Muscle layer of colon (tissue), 2 donors: ENCODE results near the gene HSD17B12.
"Not testable (repeated sequence)": the region's sequence is repeated elsewhere in the genome, so short reads cannot be mapped to it uniquely, and the experiment has no call there.

ENCODE experiments used
- H3K27ac ChIP-seq: one replicate; pipeline ENCODE4 v1.7.0; 2013; ENCODE audit warnings: low read depth, mild to moderate bottlenecking, low read length, moderate library complexity
- H3K27me3 ChIP-seq, 2 donors: one replicate each; pipeline ENCODE4 v1.7.0; 2013; ENCODE audit warnings: low read length in 2 of 2, mild to moderate bottlenecking in 2 of 2; ENCODE audit not compliant: insufficient read depth in 2 of 2, control insufficient read depth in 1 of 2
- H3K36me3 ChIP-seq: one replicate; pipeline ENCODE4 v1.7.0; 2013; ENCODE audit warnings: mild to moderate bottlenecking, low read length; ENCODE audit not compliant: insufficient read depth
- H3K4me1 ChIP-seq: one replicate; pipeline ENCODE4 v1.7.0; 2013; ENCODE audit warnings: mild to moderate bottlenecking, low read length; ENCODE audit not compliant: insufficient read depth
- H3K4me3 ChIP-seq, 2 donors: one replicate each; pipeline ENCODE4 v1.7.0; 2013; ENCODE audit warnings: low read length in 2 of 2, low read depth in 1 of 2, mild to moderate bottlenecking in 1 of 2, moderate library complexity in 1 of 2
- H3K9ac ChIP-seq: one replicate; pipeline ENCODE4 v1.7.0; 2013; ENCODE audit warnings: low read length
- H3K9me3 ChIP-seq: one replicate; pipeline ENCODE4 v1.7.0; 2013; ENCODE audit warnings: mild to moderate bottlenecking, low read length
- donor health status: abdominal sarcoma.
- donor health status: Adenocarcinoma of cecum.

HSD17B12 gene

DNA sequence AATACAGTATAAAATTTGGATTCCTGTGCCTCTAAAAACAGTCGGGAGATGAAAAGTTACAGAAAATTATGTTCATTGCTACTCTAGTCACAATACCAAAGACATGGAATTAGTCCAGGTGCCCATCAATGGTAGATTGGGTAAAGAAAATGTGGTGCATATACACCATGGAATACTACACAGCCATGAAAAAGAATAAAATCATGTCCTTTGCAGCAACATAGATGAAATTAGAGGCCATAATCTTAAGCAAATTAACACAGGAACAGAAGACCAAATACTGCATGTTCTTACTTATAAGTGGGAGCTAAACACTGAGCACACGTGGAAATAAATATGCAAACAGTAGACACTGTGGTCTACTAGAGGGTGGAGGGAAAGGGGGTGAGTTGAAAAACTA lies 67.6 kb downstream of the HSD17B12 start:
- H3K27me3 ChIP-seq = no peaks in the 10 kb centered on the region
- no peak overlapping the region for H3K27ac ChIP-seq
- no peak overlapping the region for H3K9ac ChIP-seq
- H3K4me1 ChIP-seq = no peaks in the 10 kb centered on the region
- no peaks in the 10 kb centered on the region for H3K9me3 ChIP-seq
- no peaks in the 10 kb centered on the region for H3K36me3 ChIP-seq
- no peak overlapping the region for H3K4me3 ChIP-seq

DNA sequence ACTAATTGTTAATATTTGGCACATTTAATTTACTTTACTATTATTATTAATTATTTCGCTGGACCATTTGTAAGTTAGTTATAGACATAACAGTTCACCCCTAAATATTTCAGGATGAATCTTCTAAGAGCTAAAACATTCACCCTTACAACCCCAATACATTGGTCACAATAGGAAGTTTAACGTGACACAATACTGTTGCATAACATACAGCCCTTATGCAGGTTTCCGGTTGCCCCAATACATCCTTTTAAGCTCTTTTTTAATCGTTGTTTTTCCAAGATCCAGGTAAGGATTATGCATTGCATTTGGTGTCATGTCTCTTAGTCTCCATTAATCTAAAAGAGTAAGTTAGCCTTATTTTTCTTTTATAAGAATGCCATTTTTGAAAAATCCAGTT lies 71.2 kb downstream of the HSD17B12 start:
- Histone ChIP-seq H3K9me3 (no peaks in the 10 kb centered on the region), H3K27me3 (no peaks in the 10 kb centered on the region), H3K4me1 (no peaks in the 10 kb centered on the region), H3K36me3 (peaks cover 3% of the 10 kb centered on the region), H3K4me3 (no peak overlapping the region), H3K9ac (no peak overlapping the region), H3K27ac (no peak overlapping the region)

DNA sequence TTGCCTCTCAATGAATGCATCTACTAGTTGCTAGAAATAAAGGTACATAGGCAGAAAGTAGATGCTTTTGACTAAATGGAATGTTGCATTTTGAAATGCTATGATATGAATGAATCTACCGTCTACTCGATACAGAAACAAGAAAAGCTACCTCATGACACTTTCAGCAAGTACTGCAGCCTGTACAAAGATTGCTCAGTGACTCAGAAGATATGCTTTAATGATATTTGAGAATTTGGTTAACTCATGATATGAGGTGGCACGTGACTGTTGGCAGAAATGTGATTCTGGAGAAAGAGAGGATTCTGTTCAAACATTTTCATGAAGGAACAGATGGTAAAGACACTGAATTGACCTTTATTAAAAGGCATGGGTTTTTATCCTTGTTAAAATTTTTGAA lies 76.0 kb downstream of the HSD17B12 start:
- Histone ChIP-seq H3K9me3 (no peaks in the 10 kb centered on the region), H3K27me3 (no peaks in the 10 kb centered on the region), H3K4me3 (no peak overlapping the region), H3K36me3 (peaks cover 3% of the 10 kb centered on the region), H3K9ac (no peak overlapping the region), H3K4me1 (no peaks in the 10 kb centered on the region), H3K27ac (no peak overlapping the region)

DNA sequence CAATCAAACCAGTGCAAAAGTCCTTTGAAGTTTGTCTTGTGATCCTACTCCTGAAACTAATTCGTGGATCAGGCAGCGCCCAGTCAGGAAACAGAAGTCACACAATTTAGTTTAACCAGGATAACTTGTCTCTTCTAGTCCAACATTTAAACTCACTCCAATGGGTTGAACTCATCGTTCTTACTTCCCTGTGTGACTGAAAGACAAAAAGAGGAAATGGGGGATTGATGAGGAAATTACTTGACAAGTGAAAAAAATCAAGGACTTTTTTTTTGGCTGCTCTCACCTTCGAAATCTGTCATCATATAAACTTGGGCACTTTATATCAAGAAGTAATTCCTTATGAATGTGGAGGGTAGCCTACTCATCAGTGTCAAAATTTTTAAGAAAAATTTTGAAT lies 78.4 kb downstream of the HSD17B12 start:
- Histone ChIP-seq H3K4me1 (no peaks in the 10 kb centered on the region), H3K4me3 (no peak overlapping the region), H3K36me3 (peaks cover 3% of the 10 kb centered on the region), H3K9ac (no peak overlapping the region), H3K27ac (no peak overlapping the region), H3K27me3 (no peaks in the 10 kb centered on the region), H3K9me3 (no peaks in the 10 kb centered on the region)

DNA sequence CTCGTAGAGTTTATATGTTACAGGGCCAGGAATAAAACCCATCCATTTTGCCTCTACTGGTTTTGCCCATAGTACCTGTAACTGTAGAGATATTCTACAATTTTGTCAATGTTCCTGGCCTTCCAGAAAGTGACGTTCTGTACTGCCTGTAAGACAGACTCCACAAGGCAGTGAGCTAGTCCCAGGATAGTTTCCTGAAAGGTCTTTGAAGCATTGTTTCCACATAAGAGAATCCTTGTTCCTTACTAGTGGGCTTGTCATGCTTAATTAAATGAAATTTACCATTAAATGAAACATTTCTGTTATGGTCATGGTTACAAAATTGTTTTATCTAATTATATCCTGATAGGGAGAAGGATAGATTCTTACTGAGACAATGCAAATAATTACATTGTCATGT lies 80.4 kb downstream of the HSD17B12 start:
- Histone ChIP-seq H3K27me3 (no peaks in the 10 kb centered on the region), H3K9me3 (no peaks in the 10 kb centered on the region), H3K9ac (no peak overlapping the region), H3K36me3 (peaks cover 3% of the 10 kb centered on the region), H3K4me1 (no peaks in the 10 kb centered on the region), H3K4me3 (no peak overlapping the region), H3K27ac (no peak overlapping the region)

DNA sequence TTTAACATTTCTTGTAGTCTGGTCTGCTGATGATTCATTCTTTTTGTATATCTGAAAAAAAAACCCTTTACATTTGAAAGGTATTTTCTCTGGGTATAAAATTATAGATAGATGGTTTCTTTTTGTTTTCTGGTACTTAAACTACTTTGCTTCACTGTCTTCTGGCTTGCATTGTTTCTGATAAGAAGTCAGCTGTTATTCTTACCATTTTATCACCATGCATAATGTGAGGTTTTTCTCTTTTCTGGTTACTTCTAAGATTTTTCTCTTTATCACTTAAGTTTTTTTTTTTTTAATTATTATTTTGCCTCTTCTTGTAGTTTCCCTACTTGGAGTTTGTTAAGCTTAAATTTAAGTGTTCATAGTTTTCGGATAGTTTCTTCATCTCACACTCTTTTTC lies 84.7 kb downstream of the HSD17B12 start:
- H3K4me1 ChIP-seq = no peaks in the 10 kb centered on the region
- no peaks in the 10 kb centered on the region for H3K9me3 ChIP-seq
- no peak overlapping the region for H3K9ac ChIP-seq
- no peaks in the 10 kb centered on the region for H3K36me3 ChIP-seq
- H3K27me3 ChIP-seq = no peaks in the 10 kb centered on the region
- no peak overlapping the region for H3K27ac ChIP-seq
- no peak overlapping the region for H3K4me3 ChIP-seq

DNA sequence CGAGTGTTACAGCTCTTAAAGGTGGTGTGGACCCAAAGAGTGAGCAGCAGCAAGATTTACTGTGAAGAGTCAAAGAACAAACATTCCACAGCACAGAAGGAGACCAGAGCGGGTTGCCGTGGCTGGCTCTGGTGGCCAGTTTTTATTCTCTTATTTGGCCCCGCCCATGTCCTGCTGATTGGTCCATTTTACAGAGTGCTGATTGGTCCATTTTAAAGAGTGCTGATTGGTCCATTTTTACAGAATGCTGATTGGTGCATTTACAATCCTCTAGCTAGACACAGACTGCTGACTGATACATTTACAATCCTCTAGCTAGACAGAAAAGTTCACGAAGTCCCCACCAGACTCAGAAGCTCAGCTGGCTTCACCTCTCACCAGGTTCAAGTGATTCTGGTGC lies 88.1 kb downstream of the HSD17B12 start:
- not testable (repeated sequence) for H3K4me1 ChIP-seq, H3K4me3 ChIP-seq, H3K27ac ChIP-seq, H3K36me3 ChIP-seq, H3K27me3 ChIP-seq, H3K9ac ChIP-seq, H3K9me3 ChIP-seq

DNA sequence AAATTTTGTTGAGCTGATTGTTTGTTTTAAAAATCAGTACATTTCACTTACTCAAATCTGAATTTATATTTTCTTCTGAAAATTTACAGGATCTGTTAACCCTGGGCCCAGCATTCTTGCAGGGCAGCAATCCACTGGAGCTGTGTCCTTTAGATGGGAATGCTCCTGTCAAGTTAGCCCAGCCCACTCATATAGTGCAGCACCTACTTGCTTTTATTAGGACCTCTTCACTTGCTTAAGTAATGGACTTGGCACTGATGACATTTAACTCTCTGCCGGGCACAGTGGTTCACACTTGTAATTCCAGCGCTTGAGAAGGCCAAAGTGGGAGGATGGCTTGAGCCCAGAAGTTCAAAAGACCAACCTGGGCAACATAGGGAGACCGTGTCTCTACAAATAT lies 89.6 kb downstream of the HSD17B12 start:
- no peak overlapping the region for H3K9ac ChIP-seq
- H3K27ac ChIP-seq = no peak overlapping the region
- no peaks in the 10 kb centered on the region for H3K27me3 ChIP-seq
- H3K4me1 ChIP-seq = no peaks in the 10 kb centered on the region
- no peaks in the 10 kb centered on the region for H3K9me3 ChIP-seq
- H3K4me3 ChIP-seq = no peak overlapping the region
- H3K36me3 ChIP-seq = no peaks in the 10 kb centered on the region

DNA sequence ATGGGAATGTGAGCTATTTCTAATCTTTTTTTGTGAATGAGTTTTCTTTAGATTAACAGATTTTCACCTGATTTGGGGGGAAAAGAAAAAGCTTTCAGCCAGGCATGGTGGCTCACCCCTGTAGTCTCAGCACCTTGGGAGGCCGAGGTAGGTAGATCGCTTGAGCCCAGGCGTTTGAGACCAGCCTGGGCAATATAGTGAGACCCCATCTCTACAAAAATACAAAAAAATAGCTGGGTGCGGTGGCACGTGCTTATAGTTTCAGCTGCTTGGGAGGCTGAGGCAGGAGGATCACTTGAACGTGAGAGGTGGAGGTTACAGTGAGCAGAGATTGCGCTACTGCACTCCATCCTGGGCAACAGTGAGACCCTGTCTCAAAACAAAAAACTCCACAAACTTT lies 92.2 kb downstream of the HSD17B12 start:
- no peaks in the 10 kb centered on the region for H3K4me1 ChIP-seq
- H3K9ac ChIP-seq = no peak overlapping the region
- no peaks in the 10 kb centered on the region for H3K9me3 ChIP-seq
- no peak overlapping the region for H3K27ac ChIP-seq
- no peaks in the 10 kb centered on the region for H3K36me3 ChIP-seq
- no peak overlapping the region for H3K4me3 ChIP-seq
- H3K27me3 ChIP-seq = no peaks in the 10 kb centered on the region

DNA sequence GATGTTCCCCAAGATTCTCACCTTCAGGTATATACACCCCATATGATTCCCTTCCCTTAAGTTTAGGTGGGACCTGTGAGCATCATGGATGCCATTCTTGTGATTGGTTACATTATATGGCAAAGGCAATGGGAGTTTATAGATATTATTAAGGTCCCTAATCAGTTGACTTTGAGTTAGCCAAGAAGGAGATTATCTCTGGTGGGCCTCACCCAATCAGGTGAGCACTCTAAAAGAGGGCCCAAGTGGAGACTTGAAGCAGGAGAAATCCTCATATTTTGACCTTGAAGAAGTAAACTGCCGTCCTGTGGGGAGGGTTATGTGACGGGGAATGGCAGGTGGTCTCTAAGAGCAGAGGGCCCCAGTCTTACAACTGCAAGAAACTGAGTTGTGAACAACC lies 94.2 kb downstream of the HSD17B12 start:
- Histone ChIP-seq H3K27ac (no peak overlapping the region), H3K4me3 (no peak overlapping the region), H3K4me1 (no peaks in the 10 kb centered on the region), H3K9me3 (no peaks in the 10 kb centered on the region), H3K9ac (no peak overlapping the region), H3K36me3 (no peaks in the 10 kb centered on the region), H3K27me3 (no peaks in the 10 kb centered on the region)

DNA sequence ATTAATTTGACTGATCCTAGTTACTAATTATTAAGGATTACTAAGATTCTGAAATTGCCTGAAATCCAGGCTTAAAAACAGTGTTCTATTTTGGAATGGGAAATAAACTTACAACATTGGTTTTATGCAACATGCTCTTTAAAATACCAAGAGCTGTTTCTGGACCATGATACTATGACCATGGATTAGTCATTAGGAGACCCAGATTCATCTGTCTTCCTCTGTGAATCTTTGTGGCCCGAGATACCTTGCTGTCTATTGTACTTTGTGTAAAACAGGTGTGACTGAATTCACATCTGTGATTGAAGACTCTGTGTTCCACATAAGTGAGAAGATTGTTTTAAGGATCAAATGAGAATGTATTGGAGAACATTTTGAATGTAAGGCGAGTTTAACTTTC lies 98.8 kb downstream of the HSD17B12 start:
- H3K4me3 ChIP-seq = no peak overlapping the region
- H3K4me1 ChIP-seq = no peaks in the 10 kb centered on the region
- no peak overlapping the region for H3K27ac ChIP-seq
- no peaks in the 10 kb centered on the region for H3K36me3 ChIP-seq
- H3K27me3 ChIP-seq = no peaks in the 10 kb centered on the region
- H3K9me3 ChIP-seq = no peaks in the 10 kb centered on the region
- no peak overlapping the region for H3K9ac ChIP-seq

DNA sequence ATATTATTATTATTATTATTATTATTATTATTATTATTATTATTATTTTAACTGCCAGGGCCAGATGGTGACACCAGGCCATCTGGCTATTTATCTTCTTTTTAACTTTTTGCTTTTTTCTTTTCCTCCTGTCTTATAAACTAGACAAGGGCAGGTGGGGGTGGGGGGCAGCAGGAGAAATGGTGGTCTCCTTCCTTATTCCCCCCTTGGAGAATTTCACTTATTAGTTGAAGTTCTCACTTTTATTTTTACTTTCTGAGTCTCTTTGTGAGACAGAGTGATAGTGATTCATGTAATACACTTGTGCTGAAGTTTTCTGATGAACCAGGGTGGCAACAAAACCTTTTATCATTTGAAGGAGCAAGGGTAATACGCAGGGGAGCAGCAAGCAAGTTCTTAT lies 103.8 kb downstream of the HSD17B12 start:
- Histone ChIP-seq H3K4me3 (no peak overlapping the region), H3K9ac (no peak overlapping the region), H3K27ac (no peak overlapping the region), H3K4me1 (no peaks in the 10 kb centered on the region), H3K27me3 (no peaks in the 10 kb centered on the region), H3K9me3 (no peaks in the 10 kb centered on the region), H3K36me3 (no peaks in the 10 kb centered on the region)
